GM23338 (cell line): ENCODE measurements around the gene XPA. TPM values are rescaled to one million over a fixed set of nuclear protein-coding genes. Genes with fewer than 3 reads are reported as not detected.

Experiments used
- ATAC-seq: fragments of 200-7000 bp; cut with Tn5 transposase; 3 replicates; pipeline ENCODE4 v1.9.1; 2020
- DNase-seq: peaks from one replicate; pipeline ENCODE4 v3.0.0-alpha.2; 2015; ENCODE audit warnings: low spot score
- H2AFZ ChIP-seq: fragments of 200-600 bp; sonication (generic); 2 replicates; pipeline ENCODE4 v1.8.0; 2016; ENCODE audit warnings: antibody characterized with exemption, mild to moderate bottlenecking, moderate library complexity
- H3F3A ChIP-seq: fragments of 200-600 bp; sonication (generic); replicated peaks from 2 replicates; pipeline ENCODE4 v1.8.0; 2017; ENCODE audit warnings: antibody characterized with exemption, mixed run types, low read depth
- H3K27ac ChIP-seq: fragments of 200-600 bp; sonication (generic); 2 replicates; pipeline ENCODE4 v1.6.1; 2016; ENCODE audit warnings: low read depth
- H3K27me3 ChIP-seq: fragments of 200-600 bp; sonication (generic); 2 replicates; pipeline ENCODE4 v1.8.0; 2016; ENCODE audit warnings: mild to moderate bottlenecking, mixed run types, moderate library complexity; ENCODE audit not compliant: insufficient read depth
- H3K36me3 ChIP-seq: fragments of 200-600 bp; sonication (generic); 2 replicates; pipeline ENCODE4 v1.8.0; 2016; ENCODE audit warnings: mild to moderate bottlenecking; ENCODE audit not compliant: insufficient read depth
- H3K4me1 ChIP-seq: fragments of 200-600 bp; sonication (generic); 2 replicates; pipeline ENCODE4 v1.8.0; 2016; ENCODE audit warnings: mild to moderate bottlenecking, moderate library complexity; ENCODE audit not compliant: insufficient read depth
- H3K4me2 ChIP-seq: fragments of 200-600 bp; sonication (generic); 2 replicates; pipeline ENCODE4 v1.7.1; 2017; ENCODE audit warnings: mixed run types
- H3K4me3 ChIP-seq: fragments of 200-600 bp; sonication (generic); 2 replicates; pipeline ENCODE4 v1.6.1; 2016; ENCODE audit warnings: mixed run types
- H3K79me2 ChIP-seq: fragments of 200-600 bp; sonication (generic); replicated peaks from 2 replicates; pipeline ENCODE4 v1.8.0; 2017; ENCODE audit warnings: mild to moderate bottlenecking; ENCODE audit not compliant: insufficient read depth
- H3K9me2 ChIP-seq: fragments of 200-600 bp; sonication (generic); 2 replicates; pipeline ENCODE4 v1.8.0; 2017; ENCODE audit not compliant: insufficient read depth
- H4K20me1 ChIP-seq: fragments of 200-600 bp; sonication (generic); replicated peaks from 2 replicates; pipeline ENCODE4 v1.8.0; 2017; ENCODE audit warnings: mild to moderate bottlenecking; ENCODE audit not compliant: insufficient read depth
- H3K27ac Mint-ChIP-seq: 2 replicates; pipeline ENCODE4 v1.8.0; 2020; ENCODE audit warnings: inconsistent platforms, mild to moderate bottlenecking, moderate library complexity, mixed read lengths
- H3K27me3 Mint-ChIP-seq: 3 replicates; pipeline ENCODE4 v1.8.0; 2022; ENCODE audit warnings: low read depth, mild to moderate bottlenecking, moderate library complexity, mixed read lengths, inconsistent platforms; ENCODE audit not compliant: insufficient read depth, poor library complexity
- H3K36me3 Mint-ChIP-seq: 3 replicates; pipeline ENCODE4 v1.8.0; 2021; ENCODE audit warnings: low read depth, mild to moderate bottlenecking, inconsistent platforms, moderate library complexity, mixed read lengths
- H3K4me1 Mint-ChIP-seq: 3 replicates; pipeline ENCODE4 v1.8.0; 2020; ENCODE audit warnings: mild to moderate bottlenecking, inconsistent platforms, mixed read lengths
- H3K4me3 Mint-ChIP-seq: 3 replicates; pipeline ENCODE4 v1.8.0; 2021; ENCODE audit warnings: moderate library complexity, mild to moderate bottlenecking, inconsistent platforms, mixed read lengths
- H3K9me3 Mint-ChIP-seq: 3 replicates; pipeline ENCODE4 v1.8.0; 2020; ENCODE audit warnings: moderate library complexity, mild to moderate bottlenecking, inconsistent platforms, mixed read lengths
- CREB1 ChIP-seq: fragments of 250-450 bp; sonication (Bioruptor Pico); IDR thresholded peaks from 2 replicates; pipeline ENCODE4 v1.5.0; 2020; ENCODE audit warnings: low read depth, mild to moderate bottlenecking, moderate library complexity
- CTCF ChIP-seq, 2 experiments: fragments of 200-600 bp in 1 of 2; sonication (generic) in 1 of 2; conservative IDR thresholded peaks; 2 replicates each; pipeline versions ENCODE4 v1.5.1 to v1.6.1; 2016 to 2017; ENCODE audit warnings: antibody characterized with exemption in 2 of 2, low read depth in 2 of 2, mild to moderate bottlenecking in 2 of 2, moderate library complexity in 1 of 2
- EZH2 ChIP-seq: fragments of 200-600 bp; sonication (generic); IDR thresholded peaks from one replicate; pipeline ENCODE4 v1.8.0; 2017; ENCODE audit warnings: antibody characterized with exemption, mild to moderate bottlenecking, low read depth; ENCODE audit not compliant: unreplicated experiment
- EZH2phosphoT487 ChIP-seq: fragments of 200-600 bp; sonication (generic); IDR thresholded peaks from one replicate; pipeline ENCODE4 v1.8.1; 2018; ENCODE audit warnings: antibody characterized with exemption; ENCODE audit not compliant: unreplicated experiment
- JUNB ChIP-seq: IDR thresholded peaks from one replicate; pipeline ENCODE4 v1.6.1; 2016; ENCODE audit warnings: antibody characterized with exemption; ENCODE audit not compliant: unreplicated experiment
- REST ChIP-seq: IDR thresholded peaks from one replicate; pipeline ENCODE4 v1.6.1; 2018; ENCODE audit warnings: antibody characterized with exemption; ENCODE audit not compliant: unreplicated experiment
- STAT1 ChIP-seq: IDR thresholded peaks from one replicate; pipeline ENCODE4 v1.6.1; 2016; ENCODE audit warnings: antibody characterized with exemption; ENCODE audit not compliant: unreplicated experiment
- ZNF114 ChIP-seq: fragments of 250-450 bp; sonication (Bioruptor Pico); IDR thresholded peaks from 2 replicates; pipeline ENCODE4 v1.5.0; 2020; ENCODE audit warnings: mild to moderate bottlenecking, moderate library complexity
- polyA plus RNA-seq: library from polyadenylated mRNA; unstranded; fragments of >200 nt; fragmentation: Nextera tagmentation; extraction: Ambion mirVana; gene quantifications from 2 replicates; pipeline ENCODE4 v1.2.1, GENCODE V29; 2016
- total RNA-seq: library from RNA; depleted of rRNA; stranded (reverse); fragments of >200 nt; shearing (Covaris generic); gene quantifications from 2 replicates; pipeline ENCODE4 v1.2.3, GENCODE V29; 2014

The XPA gene
- total and polyA plus RNA-seq, 2 experiments from 2014 or later = 1.9 to 9.1 TPM

GRCh38 chr9:97714435-97714834, 17.3 kb upstream of the XPA start:
- DNase-seq (no peak), ATAC-seq (no peak)
- H3K27ac Mint-ChIP-seq = no peak overlapping the region
- Histone ChIP-seq H3K27me3 (no peaks in the 10 kb centered on the region), H3K27ac (no peak overlapping the region), H2AFZ (no peak overlapping the region), H3K4me1 (peaks cover 18% of the 10 kb centered on the region), H4K20me1 (no peaks in the 10 kb centered on the region), H3K79me2 (no peaks in the 10 kb centered on the region), H3K4me2 (no peak overlapping the region; the same call in 1 of the 2 replicates), H3K36me3 (no peaks in the 10 kb centered on the region), H3K9me2 (no peaks in the 10 kb centered on the region), H3K4me3 (no peak overlapping the region), H3F3A (no peaks in the 10 kb centered on the region)
- H3K36me3 Mint-ChIP-seq = no peaks in the 10 kb centered on the region
- TF ChIP-seq CREB1 (CRISPR knock-in tag) = no peak
- no peak for TF ChIP-seq CTCF (conservative IDR thresholded peaks at IDR 0.05; ENCODE audit: low read depth in 2 of 2)
- TF ChIP-seq JUNB = no peak
- no peak for TF ChIP-seq EZH2
- no peak for TF ChIP-seq EZH2phosphoT487
- peaks cover 12% of the 10 kb centered on the region for H3K27me3 Mint-ChIP-seq
- no peaks in the 10 kb centered on the region for H3K9me3 Mint-ChIP-seq
- H3K4me1 Mint-ChIP-seq = peaks cover 14% of the 10 kb centered on the region
- H3K4me3 Mint-ChIP-seq = no peak overlapping the region

- Mint-ChIP-seq H3K27ac (no peak overlapping the region), H3K4me3 (peak overlapping the region; percentile 46), H3K4me1 (peaks cover 14% of the 10 kb centered on the region), H3K9me3 (no peaks in the 10 kb centered on the region), H3K27me3 (peaks cover 9% of the 10 kb centered on the region), H3K36me3 (no peaks in the 10 kb centered on the region)
- Histone ChIP-seq H3F3A (no peaks in the 10 kb centered on the region), H3K4me1 (peaks cover 18% of the 10 kb centered on the region), H3K27ac (no peak overlapping the region), H3K4me2 (peak overlapping the region; percentile 57), H2AFZ (no peak overlapping the region), H3K4me3 (peak overlapping the region; percentile 37), H3K27me3 (no peaks in the 10 kb centered on the region), H3K79me2 (no peaks in the 10 kb centered on the region), H3K36me3 (no peaks in the 10 kb centered on the region), H3K9me2 (no peaks in the 10 kb centered on the region), H4K20me1 (no peaks in the 10 kb centered on the region)
- ATAC-seq = peak; percentile 83
- peak; percentile 68 for DNase-seq
- TF ChIP-seq EZH2 = no peak
- no peak for TF ChIP-seq REST
- 0 out of 4 replicates have a peak, but pooled peaks of 1 of the 2 experiments have one; percentile 2 for TF ChIP-seq CTCF (conservative IDR thresholded peaks at IDR 0.05; ENCODE audit: low read depth in 2 of 2)
- no peak for TF ChIP-seq ZNF114 (CRISPR knock-in tag)
- TF ChIP-seq STAT1 = no peak
These were observed 14.1 kb upstream of the XPA start for GRCh38 chr9:97711223-97711626.
